Naive thymus-derived CD4-positive, alpha-beta T cell (primary cell): ENCODE results near the gene UBE2I. TPM values are rescaled to one million over a fixed set of nuclear protein-coding genes. Genes with fewer than 3 reads are reported as not detected.

Experiments used
- ATAC-seq: fragments of 150-1000 bp; cut with Tn5 transposase; 2 replicates; pipeline ENCODE4 v1.10.0; 2021; ENCODE audit warnings: mild to moderate bottlenecking, moderate library complexity
- CTCF ChIA-PET: fragments of 350-600 bp; sonication (Branson Sonifier 250); formaldehyde crosslinking; loops from one replicate; lab custom pipeline; 2021; ENCODE audit warnings: antibody characterized with exemption; lab: Charles Lee
- POLR2A ChIA-PET: fragments of 350-600 bp; sonication (Branson Sonifier 250); formaldehyde crosslinking; loops from one replicate; lab custom pipeline; 2021; ENCODE audit warnings: antibody characterized with exemption, inconsistent platforms; lab: Charles Lee
- DNase-seq, 9 donors: peaks; one replicate each; pipeline versions ENCODE4 v3.0.0 to v3.0.0-alpha.2; 2020 to 2022; ENCODE audit warnings: mixed read lengths in 1 of 9
- H3K27ac ChIP-seq: one replicate; pipeline ENCODE4 v1.7.0; 2013; ENCODE audit warnings: mild to moderate bottlenecking, low read depth, low read length, moderate library complexity
- H3K27me3 ChIP-seq, 2 donors: one replicate each; pipeline ENCODE4 v1.7.0; 2013; ENCODE audit warnings: low read length in 2 of 2, mild to moderate bottlenecking in 2 of 2, moderate library complexity in 2 of 2; ENCODE audit not compliant: control insufficient read depth in 2 of 2, insufficient read depth in 2 of 2
- H3K36me3 ChIP-seq, 3 experiments: 1 replicate in 2 of 3; 2 replicates in 1 of 3; pipeline ENCODE4 v1.7.0; 2013; ENCODE audit warnings: low read length in 3 of 3, mild to moderate bottlenecking in 3 of 3, moderate library complexity in 1 of 3; ENCODE audit not compliant: insufficient read depth in 3 of 3, control insufficient read depth in 2 of 3
- H3K4me1 ChIP-seq, 2 donors: one replicate each; pipeline ENCODE4 v1.7.0; 2013; ENCODE audit warnings: low read length in 2 of 2, mild to moderate bottlenecking in 2 of 2, moderate library complexity in 1 of 2; ENCODE audit not compliant: control insufficient read depth in 2 of 2, insufficient read depth in 2 of 2
- H3K4me3 ChIP-seq: 2 replicates; pipeline ENCODE4 v1.7.0; 2013; ENCODE audit warnings: mild to moderate bottlenecking, low read length
- H3K9me3 ChIP-seq, 3 experiments: 1 replicate in 2 of 3; 2 replicates in 1 of 3; pipeline ENCODE4 v1.7.0; 2013; ENCODE audit warnings: low read length in 3 of 3; ENCODE audit not compliant: control insufficient read depth in 2 of 3
- H3K27ac Mint-ChIP-seq, 9 donors: one replicate each; pipeline ENCODE4 v1.8.0; 2020 to 2022; ENCODE audit warnings: mixed read lengths in 9 of 9, mild to moderate bottlenecking in 8 of 9, moderate library complexity in 5 of 9, inconsistent platforms in 2 of 9
- H3K27me3 Mint-ChIP-seq, 5 donors: one replicate each; pipeline ENCODE4 v1.8.0; 2021 to 2022; ENCODE audit warnings: mixed read lengths in 5 of 5, mild to moderate bottlenecking in 1 of 5
- H3K36me3 Mint-ChIP-seq, 5 donors: one replicate each; pipeline ENCODE4 v1.8.0; 2020 to 2022; ENCODE audit warnings: mixed read lengths in 5 of 5, mild to moderate bottlenecking in 3 of 5, inconsistent platforms in 1 of 5
- H3K4me1 Mint-ChIP-seq, 7 donors: one replicate each; pipeline ENCODE4 v1.8.0; 2020 to 2022; ENCODE audit warnings: mixed read lengths in 7 of 7, mild to moderate bottlenecking in 3 of 7, inconsistent platforms in 1 of 7
- H3K4me3 Mint-ChIP-seq, 10 donors: one replicate each; pipeline ENCODE4 v1.8.0; 2020 to 2022; ENCODE audit warnings: mild to moderate bottlenecking in 10 of 10, mixed read lengths in 10 of 10, moderate library complexity in 6 of 10, inconsistent platforms in 2 of 10
- H3K9me3 Mint-ChIP-seq, 11 donors: one replicate each; pipeline ENCODE4 v1.8.0; 2020 to 2022; ENCODE audit warnings: mixed read lengths in 11 of 11, mild to moderate bottlenecking in 4 of 11, inconsistent platforms in 1 of 11, moderate library complexity in 1 of 11
- intact Hi-C, 2 donors: fragments of 100-400 bp; cut with micrococcal nuclease; formaldehyde crosslinking; loops; one replicate each; pipeline ENCODE4 v1.15.1; 2023
- polyA plus RNA-seq, 2 donors: library from polyadenylated mRNA; unstranded; fragments of 300-500 nt; fragmentation: Illumina TruSeq; gene quantifications; one replicate each; pipeline ENCODE4 v1.2.3, GENCODE V29; 2021
- total RNA-seq, 6 experiments: library from RNA in 5 of 6; stranded (reverse) in 5 of 6; gene quantifications; 1 replicate in 5 of 6; 2 replicates in 1 of 6; pipeline ENCODE4 v1.2.3 and lab custom pipeline; 2021 to 2026

The UBE2I gene
- total and polyA plus RNA-seq, 7 experiments from 2014 or later = 67.2 to 277 (median 176) TPM

DNA sequence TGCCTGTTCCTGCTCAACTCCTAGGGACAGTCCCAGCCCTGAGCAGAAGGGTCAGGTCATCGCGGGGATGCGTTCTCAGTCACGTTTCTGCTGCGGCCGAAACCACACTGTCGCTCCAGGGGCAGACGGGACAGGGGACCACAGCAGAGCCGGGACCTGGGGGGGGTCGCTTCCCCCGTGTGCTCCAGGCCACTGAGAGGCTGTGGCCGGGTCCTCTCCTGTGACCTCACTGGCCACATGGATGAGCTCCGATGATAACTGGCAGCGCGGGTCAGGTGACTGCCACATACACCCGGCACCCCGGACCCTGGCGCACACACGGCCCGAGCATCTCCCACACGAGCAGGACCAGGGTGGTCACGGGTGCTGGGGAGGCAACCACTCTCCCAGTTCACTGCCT lies 55.1 kb downstream of the UBE2I start:
- no peak overlapping the region for H3K4me3 ChIP-seq
- no peak for ATAC-seq
- H3K9me3 Mint-ChIP-seq = no peaks in the 10 kb centered on the region
- peaks cover 0 to 6% (median 0%) of the 10 kb centered on the region in 7 donors for H3K4me1 Mint-ChIP-seq
- POLR2A ChIA-PET = interaction anchor here (1.1 kb wide), 1 partner anchor 14 kb away, joined by 5 read pairs; no protein-coding TSS in a partner anchor
- no peaks in the 10 kb centered on the region for H3K9me3 ChIP-seq
- intact Hi-C loops = loop anchor here (5.0 kb wide), 2 partner anchors 43 to 173 kb away; no protein-coding TSS in a partner anchor
- H3K4me1 ChIP-seq = no peaks in the 10 kb centered on the region
- peaks cover 2 to 7% (median 4%) of the 10 kb centered on the region in 5 donors for H3K36me3 Mint-ChIP-seq
- no peak overlapping the region for H3K27ac ChIP-seq
- DNase-seq = no peak
- no peak overlapping the region for H3K4me3 Mint-ChIP-seq
- no peak overlapping the region for H3K27ac Mint-ChIP-seq
- CTCF ChIA-PET = interaction anchor here (1.2 to 2.4 kb wide), 2 partner anchors 11 to 48 kb away, joined by 3 to 8 read pairs; no protein-coding TSS in a partner anchor
- H3K27me3 Mint-ChIP-seq = no peaks in the 10 kb centered on the region
- H3K36me3 ChIP-seq = peaks cover 4 to 79% (median 5%) of the 10 kb centered on the region in 3 experiments
- no peaks in the 10 kb centered on the region for H3K27me3 ChIP-seq

DNA sequence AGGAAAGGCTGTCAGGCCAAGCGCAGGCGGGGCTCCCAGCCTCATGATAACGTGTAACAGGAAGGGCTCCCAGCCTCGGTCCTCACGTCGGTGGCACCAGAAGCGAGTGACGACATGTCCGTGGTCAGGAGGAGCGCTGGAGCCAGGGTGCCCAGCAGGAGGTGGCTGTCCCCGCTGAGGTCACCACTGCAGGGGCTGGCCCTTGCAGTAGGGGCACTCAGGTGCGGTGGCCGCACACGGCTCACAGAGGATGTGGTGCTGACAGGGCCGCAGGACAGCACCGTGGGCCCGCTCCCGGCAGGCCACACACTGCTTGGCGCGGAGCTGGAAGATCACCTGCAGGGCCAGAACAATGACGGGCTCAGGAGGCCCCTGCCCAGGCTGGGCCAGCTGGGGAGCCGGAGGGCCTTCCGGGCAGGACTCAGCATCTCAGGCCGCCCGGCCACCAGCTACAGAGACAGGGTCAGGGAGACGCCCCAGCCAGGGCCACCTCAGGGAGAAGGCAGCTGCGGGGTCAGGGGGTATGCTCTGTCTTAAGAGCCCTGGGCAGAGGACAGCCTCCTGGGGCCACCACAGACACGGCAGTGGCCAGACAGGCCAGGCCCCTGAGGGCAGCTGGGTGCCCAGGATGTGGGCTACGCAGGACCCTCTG lies 56.8 kb downstream of the UBE2I start:
- intact Hi-C loops = no loop called here
- no peaks in the 10 kb centered on the region for H3K9me3 Mint-ChIP-seq
- no peak overlapping the region for H3K4me3 Mint-ChIP-seq
- no peak overlapping the region for H3K27ac ChIP-seq
- CTCF ChIA-PET = interaction anchor here (2.4 kb wide), 1 partner anchor 12 kb away, joined by 8 read pairs; no protein-coding TSS in a partner anchor
- H3K36me3 Mint-ChIP-seq = peaks cover 2 to 7% (median 4%) of the 10 kb centered on the region in 5 donors
- H3K4me1 ChIP-seq = no peaks in the 10 kb centered on the region
- ATAC-seq (no peak), DNase-seq (no peak)
- POLR2A ChIA-PET = interaction anchor here (0.6 to 0.9 kb wide), 2 partner anchors 18 to 54 kb away, joined by 3 read pairs; no protein-coding TSS in a partner anchor
- H3K4me3 ChIP-seq = no peak overlapping the region
- no peaks in the 10 kb centered on the region for H3K27me3 ChIP-seq
- H3K27me3 Mint-ChIP-seq = no peaks in the 10 kb centered on the region
- H3K36me3 ChIP-seq = peaks cover 4 to 80% (median 5%) of the 10 kb centered on the region in 3 experiments
- H3K4me1 Mint-ChIP-seq = peaks cover 0 to 6% (median 0%) of the 10 kb centered on the region in 7 donors
- H3K9me3 ChIP-seq = no peaks in the 10 kb centered on the region
- no peak overlapping the region for H3K27ac Mint-ChIP-seq

DNA sequence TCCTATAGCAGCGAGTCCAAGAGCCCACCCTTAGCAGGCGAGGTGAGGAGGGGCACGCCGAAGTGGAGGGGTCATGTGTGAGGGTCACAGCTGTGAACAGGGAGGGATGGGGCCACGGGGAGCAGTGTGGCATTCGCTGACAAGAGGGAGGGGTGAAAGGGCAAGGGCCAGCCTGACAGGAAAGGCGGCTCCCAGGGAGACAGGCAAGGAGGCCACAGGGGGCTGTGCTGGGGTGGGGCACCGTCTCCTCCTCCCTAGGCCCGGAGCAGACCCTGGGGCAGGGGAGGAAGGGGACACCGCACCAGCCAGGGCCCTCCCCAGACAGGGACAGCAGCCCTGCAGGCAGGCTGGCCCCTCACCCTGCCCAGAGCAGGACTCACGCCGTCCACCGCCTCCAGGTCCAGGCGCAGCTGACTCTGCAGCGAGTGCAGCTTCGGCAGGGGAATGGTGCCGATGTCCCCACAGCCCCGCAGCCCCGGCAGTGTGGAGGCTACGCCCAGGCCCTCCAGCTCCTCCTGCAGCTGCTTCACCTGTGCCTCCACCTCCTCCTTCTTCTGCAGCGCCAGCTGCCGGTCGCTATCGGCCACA lies 57.4 kb downstream of the UBE2I start:
- Histone ChIP-seq H3K4me3 (no peak overlapping the region), H3K36me3 (peaks cover 4 to 79% (median 5%) of the 10 kb centered on the region in 3 experiments), H3K4me1 (no peaks in the 10 kb centered on the region), H3K27ac (no peak overlapping the region), H3K9me3 (no peaks in the 10 kb centered on the region), H3K27me3 (no peaks in the 10 kb centered on the region)
- Mint-ChIP-seq H3K27me3 (no peaks in the 10 kb centered on the region), H3K4me1 (peaks cover 0 to 6% (median 0%) of the 10 kb centered on the region in 7 donors), H3K36me3 (peaks cover 2 to 7% (median 4%) of the 10 kb centered on the region in 5 donors), H3K9me3 (no peaks in the 10 kb centered on the region), H3K27ac (peak overlapping the region in 1 of 9 donors; percentile 62), H3K4me3 (no peak overlapping the region)
- no peak for DNase-seq
- intact Hi-C loops = no loop called here
- ATAC-seq = no peak
- ChIA-PET POLR2A (no interaction called here), CTCF (no interaction called here)

DNA sequence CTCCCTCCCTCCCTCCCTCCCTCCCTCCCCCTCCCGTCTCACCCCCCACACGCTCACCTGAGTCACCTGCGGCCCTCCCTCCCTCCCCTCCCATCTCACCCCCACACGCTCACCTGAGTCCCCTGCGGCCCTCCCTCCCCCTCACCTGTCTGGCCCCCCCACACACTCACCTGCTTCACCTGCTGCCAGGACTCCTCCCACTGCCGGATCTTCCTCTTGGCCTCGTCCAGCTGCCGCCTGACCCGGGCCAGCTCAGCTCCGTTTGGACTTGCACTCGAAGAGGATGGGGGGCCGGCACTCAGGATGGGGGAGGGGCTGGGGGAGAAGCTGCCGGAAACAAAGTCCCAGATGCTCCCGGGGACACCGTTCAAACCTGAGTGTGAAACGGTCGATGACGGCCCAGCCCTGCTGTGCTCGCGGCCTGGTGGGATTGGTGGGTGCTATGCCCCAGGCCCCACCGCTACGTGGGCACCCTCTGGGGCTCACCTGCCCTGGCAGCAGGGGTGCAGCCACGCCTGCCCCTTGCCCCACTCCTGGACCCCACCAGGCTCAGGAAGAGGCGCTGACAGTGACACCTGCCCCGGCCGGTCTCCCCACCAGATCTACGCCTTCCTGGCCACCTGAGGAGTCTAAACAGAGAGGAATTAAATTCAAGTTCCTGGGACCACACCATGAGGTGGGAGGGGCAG lies 58.2 kb downstream of the UBE2I start:
- no peaks in the 10 kb centered on the region for H3K27me3 Mint-ChIP-seq
- CTCF ChIA-PET = no interaction called here
- Histone ChIP-seq H3K36me3 (peaks cover 3 to 77% (median 5%) of the 10 kb centered on the region in 3 experiments), H3K4me3 (no peak overlapping the region), H3K27ac (no peak overlapping the region), H3K9me3 (no peaks in the 10 kb centered on the region), H3K27me3 (no peaks in the 10 kb centered on the region), H3K4me1 (no peaks in the 10 kb centered on the region)
- ATAC-seq (no peak), DNase-seq (no peak)
- no peak overlapping the region for H3K27ac Mint-ChIP-seq
- peaks cover 2 to 7% (median 4%) of the 10 kb centered on the region in 5 donors for H3K36me3 Mint-ChIP-seq
- intact Hi-C loops = no loop called here
- H3K4me3 Mint-ChIP-seq = no peak overlapping the region
- H3K9me3 Mint-ChIP-seq = no peaks in the 10 kb centered on the region
- peaks cover 0 to 6% (median 0%) of the 10 kb centered on the region in 7 donors for H3K4me1 Mint-ChIP-seq
- POLR2A ChIA-PET = no interaction called here

DNA sequence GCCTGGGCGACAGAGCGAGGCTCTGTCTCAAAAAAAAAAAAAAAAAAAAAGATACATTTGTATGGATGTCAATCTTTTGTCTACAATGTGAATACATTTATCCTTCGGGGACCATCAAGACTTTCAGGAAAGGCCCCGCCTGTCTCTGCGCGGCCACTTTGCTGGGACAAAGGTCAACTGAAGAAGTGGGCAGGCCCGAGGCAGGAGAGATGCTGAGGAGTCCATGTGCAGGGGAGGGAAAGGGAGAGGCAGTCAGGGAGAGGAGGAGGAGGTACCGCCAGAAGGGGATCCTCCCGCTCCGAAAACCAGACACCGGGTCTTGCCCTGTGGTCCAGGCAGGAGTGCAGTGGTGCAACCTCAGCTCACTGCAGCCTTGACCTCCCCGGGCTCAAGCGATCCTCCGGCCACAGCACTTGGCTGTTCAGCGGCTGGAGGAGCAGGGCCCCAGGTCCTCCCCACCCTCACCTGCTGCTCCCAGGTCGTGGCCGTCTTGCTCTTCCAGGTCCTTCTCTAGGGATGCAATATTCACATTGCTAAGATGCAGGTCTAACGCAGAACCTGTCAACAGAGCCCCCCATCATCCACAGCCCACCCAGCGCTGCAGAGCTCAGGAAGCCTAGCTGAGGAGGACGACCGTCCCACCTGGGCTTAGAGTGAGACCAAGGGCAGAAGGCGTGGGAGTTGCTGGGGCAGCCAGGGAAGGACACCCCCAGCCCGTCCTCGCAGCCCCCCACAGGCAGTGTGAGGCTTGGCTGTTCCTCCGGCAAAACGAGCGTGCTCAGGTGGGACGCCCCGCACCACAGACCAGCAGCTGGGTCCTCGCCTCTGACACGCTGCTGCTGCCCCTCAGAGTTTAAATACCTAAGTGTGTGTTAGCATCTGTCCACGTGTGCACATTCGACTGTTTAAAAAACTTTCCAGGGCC lies 61.9 kb downstream of the UBE2I start:
- CTCF ChIA-PET = no interaction called here
- H3K9me3 ChIP-seq = no peaks in the 10 kb centered on the region
- DNase-seq (no peak), ATAC-seq (no peak)
- Mint-ChIP-seq H3K4me3 (no peak overlapping the region), H3K27ac (no peak overlapping the region), H3K36me3 (peaks cover 0 to 2% (median 0%) of the 10 kb centered on the region in 5 donors), H3K4me1 (no peaks in the 10 kb centered on the region), H3K9me3 (no peaks in the 10 kb centered on the region), H3K27me3 (no peaks in the 10 kb centered on the region)
- no peaks in the 10 kb centered on the region for H3K27me3 ChIP-seq
- no peak overlapping the region for H3K27ac ChIP-seq
- H3K4me1 ChIP-seq = no peaks in the 10 kb centered on the region
- peaks cover 0 to 64% (median 0%) of the 10 kb centered on the region in 3 experiments for H3K36me3 ChIP-seq
- POLR2A ChIA-PET = interaction anchor here (0.7 kb wide), 2 partner anchors 18 to 125 kb away, joined by 3 read pairs; no protein-coding TSS in a partner anchor
- no peak overlapping the region for H3K4me3 ChIP-seq
- intact Hi-C loops = no loop called here
